ENCODE measurements around the gene SRRM1. TPM values are rescaled to one million over a fixed set of nuclear protein-coding genes. Genes with fewer than 3 reads are reported as not detected.
"Not testable (repeated sequence)": the region's sequence is repeated elsewhere in the genome, so short reads cannot be mapped to it uniquely, and the experiment has no call there.

Gene SRRM1
- total RNA-seq, 1 experiment from 2014 or later: 290 TPM

DNA sequence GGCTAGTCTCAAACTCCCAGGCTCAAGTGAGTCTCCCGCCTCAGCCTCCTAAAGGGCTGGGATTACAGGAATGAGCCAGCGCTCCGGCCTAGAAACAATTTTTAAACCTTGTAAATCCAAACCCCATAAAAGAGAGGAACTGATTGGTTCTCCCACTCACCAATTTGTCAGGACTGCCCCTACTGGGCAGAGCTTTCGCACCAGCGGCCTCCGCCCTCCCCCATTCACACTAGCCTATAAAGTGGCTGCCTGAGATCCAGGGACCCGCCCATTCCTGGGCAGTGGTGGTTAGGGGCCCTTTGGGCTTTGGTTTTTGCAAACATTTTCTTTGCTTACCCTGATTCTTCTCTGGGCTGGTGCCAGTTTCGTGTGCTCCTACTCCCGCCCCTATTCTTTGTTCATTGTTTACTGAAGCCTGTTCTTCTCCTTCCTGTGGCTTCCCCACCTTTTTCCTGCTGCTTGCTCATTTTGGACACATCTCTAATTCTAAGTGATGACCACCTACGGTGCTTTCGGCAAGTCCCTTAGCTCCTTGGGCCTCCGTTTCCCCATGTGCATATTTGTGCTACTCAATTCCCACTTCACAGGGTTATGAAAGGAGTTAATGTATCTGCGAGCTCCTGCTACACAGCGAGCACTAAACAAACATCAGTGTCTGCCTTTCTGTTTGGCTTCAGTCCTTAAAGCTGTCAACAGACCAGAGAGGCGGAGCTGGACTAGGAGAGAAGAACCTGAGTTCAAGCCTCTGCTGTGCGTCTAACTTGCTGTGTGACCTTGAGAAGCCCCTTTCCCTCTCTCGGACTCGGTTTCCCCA, 62.4 kb downstream of the SRRM1 start:
- Histone ChIP-seq H3K27ac (ENCODE audit: insufficient read length, low read depth, low read length) (no peak overlapping the region), H2BK15ac (ENCODE audit: low read depth, low read length) (no peak overlapping the region), H3K56ac (ENCODE audit: insufficient read length, low read depth, low read length) (no peak overlapping the region), H4K91ac (ENCODE audit: insufficient read length, low read depth, low read length) (no peak overlapping the region), H3K79me1 (ENCODE audit: insufficient read depth, low read depth, low read length, poor library complexity, severe bottlenecking) (no peaks in the 10 kb centered on the region), H4K5ac (ENCODE audit: insufficient read length, low read depth, low read length) (no peak overlapping the region), H3K23me2 (ENCODE audit: insufficient read length, low read depth, low read length, poor library complexity, severe bottlenecking) (no peaks in the 10 kb centered on the region), H3T11ph (ENCODE audit: low read length) (no peak overlapping the region), H3K18ac (ENCODE audit: insufficient read length, low read depth, low read length) (no peak overlapping the region), H3K4me1 (ENCODE audit: insufficient read depth, low read length) (peaks cover 2% of the 10 kb centered on the region; the same call in 1 of the 2 replicates), H3K23ac (ENCODE audit: insufficient read length, low read depth, low read length) (no peak overlapping the region), H3K27me3 (ENCODE audit: insufficient read depth, low read length) (no peaks in the 10 kb centered on the region), H3K14ac (ENCODE audit: insufficient read depth, low read length) (no peak overlapping the region), H3K9ac (ENCODE audit: extremely low read depth, insufficient read length, low read length) (no peak overlapping the region), H2BK12ac (ENCODE audit: insufficient read length, low read depth, low read length) (no peak overlapping the region), H2BK20ac (ENCODE audit: low read depth, low read length, poor library complexity, severe bottlenecking) (no peak overlapping the region), H4K8ac (replicated peaks; ENCODE audit: insufficient read length, low read depth, low read length) (no peak overlapping the region), H3K79me2 (ENCODE audit: insufficient read depth, low read length) (no peaks in the 10 kb centered on the region), H4K20me1 (ENCODE audit: control insufficient read depth, insufficient read depth, insufficient read length) (no peaks in the 10 kb centered on the region), H3K4me2 (ENCODE audit: insufficient read depth, insufficient read length, low read length) (no peak overlapping the region), H3K9me3 (ENCODE audit: control insufficient read depth, low read depth, low read length) (no peaks in the 10 kb centered on the region), H3K4ac (ENCODE audit: low read depth, low read length) (no peak overlapping the region), H2AK5ac (ENCODE audit: insufficient read length, low read length) (no peak overlapping the region), H2AFZ (ENCODE audit: low read length) (no peak overlapping the region), H2BK5ac (ENCODE audit: insufficient read length, low read length) (no peak overlapping the region), H2BK120ac (ENCODE audit: low read depth, low read length, poor library complexity, severe bottlenecking) (no peak overlapping the region)
- TF ChIP-seq, protein P1, sequence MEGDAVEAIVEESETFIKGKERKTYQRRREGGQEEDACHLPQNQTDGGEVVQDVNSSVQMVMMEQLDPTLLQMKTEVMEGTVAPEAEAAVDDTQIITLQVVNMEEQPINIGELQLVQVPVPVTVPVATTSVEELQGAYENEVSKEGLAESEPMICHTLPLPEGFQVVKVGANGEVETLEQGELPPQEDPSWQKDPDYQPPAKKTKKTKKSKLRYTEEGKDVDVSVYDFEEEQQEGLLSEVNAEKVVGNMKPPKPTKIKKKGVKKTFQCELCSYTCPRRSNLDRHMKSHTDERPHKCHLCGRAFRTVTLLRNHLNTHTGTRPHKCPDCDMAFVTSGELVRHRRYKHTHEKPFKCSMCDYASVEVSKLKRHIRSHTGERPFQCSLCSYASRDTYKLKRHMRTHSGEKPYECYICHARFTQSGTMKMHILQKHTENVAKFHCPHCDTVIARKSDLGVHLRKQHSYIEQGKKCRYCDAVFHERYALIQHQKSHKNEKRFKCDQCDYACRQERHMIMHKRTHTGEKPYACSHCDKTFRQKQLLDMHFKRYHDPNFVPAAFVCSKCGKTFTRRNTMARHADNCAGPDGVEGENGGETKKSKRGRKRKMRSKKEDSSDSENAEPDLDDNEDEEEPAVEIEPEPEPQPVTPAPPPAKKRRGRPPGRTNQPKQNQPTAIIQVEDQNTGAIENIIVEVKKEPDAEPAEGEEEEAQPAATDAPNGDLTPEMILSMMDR (conservative IDR thresholded peaks at IDR 0.05): no peak
- H3K27me3 Mint-ChIP-seq (ENCODE audit: low read depth): no peaks in the 10 kb centered on the region; the same call in 1 of the 2 replicates
- H3K4me1 Mint-ChIP-seq: peaks cover 30 to 33% of the 10 kb centered on the region in 2 experiments
- H3K4me3 Mint-ChIP-seq: no peak overlapping the region
- peak; percentile 94 for DNase-seq
- WGBS (ENCODE audit: extremely low coverage, insufficient read length, low lambda C conversion rate): no CpG with 5 or more reads among the region's 18 CpGs
- no peaks in the 10 kb centered on the region; a peak in 1 of 5 replicates for H3K9me3 Mint-ChIP-seq
- peaks cover 0 to 3% (median 0%) of the 10 kb centered on the region in 3 experiments; a peak in 3 of 7 replicates for H3K36me3 Mint-ChIP-seq (ENCODE audit: insufficient read depth in 1 of 3, low read depth in 3 of 3)
- peak overlapping the region in 2 of 3 experiments; percentile 64 to 93; a peak in 3 of 7 replicates for H3K27ac Mint-ChIP-seq

DNA sequence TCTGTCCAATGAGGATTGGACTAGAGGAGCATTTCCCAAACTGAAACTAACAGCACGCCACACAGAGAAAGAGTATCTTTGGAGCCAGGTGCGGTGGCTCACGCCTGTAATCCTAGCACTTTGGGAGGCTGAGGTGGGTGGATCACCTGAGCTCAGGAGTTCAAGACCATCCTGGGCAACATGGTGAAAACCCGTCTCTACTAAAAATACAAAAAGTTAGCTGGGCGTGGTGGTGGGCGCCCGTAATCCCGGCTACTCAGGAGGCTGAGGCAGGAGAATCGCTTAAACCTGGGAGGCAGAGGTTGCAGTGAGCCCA, 62.9 kb downstream of the SRRM1 start:
- not testable (repeated sequence) for H4K20me1 ChIP-seq (ENCODE audit: control insufficient read depth, insufficient read depth, insufficient read length); H2AK5ac ChIP-seq (ENCODE audit: insufficient read length, low read length); H4K5ac ChIP-seq (ENCODE audit: insufficient read length, low read depth, low read length); H3K4me3 Mint-ChIP-seq; H3K18ac ChIP-seq (ENCODE audit: insufficient read length, low read depth, low read length); H3K9ac ChIP-seq (ENCODE audit: extremely low read depth, insufficient read length, low read length); H3K56ac ChIP-seq (ENCODE audit: insufficient read length, low read depth, low read length); H2AFZ ChIP-seq (ENCODE audit: low read length); H3T11ph ChIP-seq (ENCODE audit: low read length); H4K8ac ChIP-seq (replicated peaks; ENCODE audit: insufficient read length, low read depth, low read length); H3K4me2 ChIP-seq (ENCODE audit: insufficient read depth, insufficient read length, low read length); H3K79me1 ChIP-seq (ENCODE audit: insufficient read depth, low read depth, low read length, poor library complexity, severe bottlenecking); H2BK20ac ChIP-seq (ENCODE audit: low read depth, low read length, poor library complexity, severe bottlenecking); H3K36me3 Mint-ChIP-seq (ENCODE audit: insufficient read depth in 1 of 3, low read depth in 3 of 3); H3K9me3 Mint-ChIP-seq; H4K91ac ChIP-seq (ENCODE audit: insufficient read length, low read depth, low read length); H3K23me2 ChIP-seq (ENCODE audit: insufficient read length, low read depth, low read length, poor library complexity, severe bottlenecking); H2BK12ac ChIP-seq (ENCODE audit: insufficient read length, low read depth, low read length); H3K14ac ChIP-seq (ENCODE audit: insufficient read depth, low read length); H3K9me3 ChIP-seq (ENCODE audit: control insufficient read depth, low read depth, low read length); H3K79me2 ChIP-seq (ENCODE audit: insufficient read depth, low read length); H3K4ac ChIP-seq (ENCODE audit: low read depth, low read length); H3K23ac ChIP-seq (ENCODE audit: insufficient read length, low read depth, low read length); H3K27ac ChIP-seq (ENCODE audit: insufficient read length, low read depth, low read length); H3K27ac Mint-ChIP-seq; H2BK5ac ChIP-seq (ENCODE audit: insufficient read length, low read length); H2BK120ac ChIP-seq (ENCODE audit: low read depth, low read length, poor library complexity, severe bottlenecking); H3K4me1 ChIP-seq (ENCODE audit: insufficient read depth, low read length); H2BK15ac ChIP-seq (ENCODE audit: low read depth, low read length); DNase-seq; H3K27me3 Mint-ChIP-seq (ENCODE audit: low read depth); H3K27me3 ChIP-seq (ENCODE audit: insufficient read depth, low read length)
- H3K4me1 Mint-ChIP-seq: peaks cover 26 to 28% of the 10 kb centered on the region in 2 experiments
- WGBS (ENCODE audit: extremely low coverage, insufficient read length, low lambda C conversion rate): no CpG with 5 or more reads among the region's 9 CpGs
